NCI-H446 treated with DMSO at 0.1 percent for 48 hours (cell line): ENCODE results near the gene PCNX2.
"Not testable (repeated sequence)": the region's sequence is repeated elsewhere in the genome, so short reads cannot be mapped to it uniquely, and the experiment has no call there.

Experiments used
- DNase-seq: peaks from one replicate; lab custom pipeline; 2025; lab: John Stamatoyannopoulos, UW

PCNX2 gene

DNA sequence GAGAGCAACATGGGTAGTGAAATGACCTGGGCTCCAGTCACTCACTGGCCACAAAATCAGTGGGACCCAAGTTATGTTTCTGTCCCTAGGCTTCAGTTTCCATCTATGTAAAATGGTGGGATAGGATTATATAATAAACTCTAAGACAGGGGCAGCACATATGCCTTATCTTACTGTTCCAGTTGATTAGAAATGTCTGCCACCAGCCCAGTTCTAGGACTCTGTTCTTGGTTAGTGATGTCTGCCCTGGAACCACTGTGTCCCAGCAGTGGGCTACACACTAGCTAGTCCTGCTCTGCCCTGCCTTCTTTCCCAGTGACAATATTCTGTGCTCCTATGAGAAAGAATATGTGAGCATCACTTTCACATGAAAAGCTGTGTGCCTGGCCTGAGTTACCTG is 138.3 kb downstream of the PCNX2 start:
- no peak for DNase-seq

DNA sequence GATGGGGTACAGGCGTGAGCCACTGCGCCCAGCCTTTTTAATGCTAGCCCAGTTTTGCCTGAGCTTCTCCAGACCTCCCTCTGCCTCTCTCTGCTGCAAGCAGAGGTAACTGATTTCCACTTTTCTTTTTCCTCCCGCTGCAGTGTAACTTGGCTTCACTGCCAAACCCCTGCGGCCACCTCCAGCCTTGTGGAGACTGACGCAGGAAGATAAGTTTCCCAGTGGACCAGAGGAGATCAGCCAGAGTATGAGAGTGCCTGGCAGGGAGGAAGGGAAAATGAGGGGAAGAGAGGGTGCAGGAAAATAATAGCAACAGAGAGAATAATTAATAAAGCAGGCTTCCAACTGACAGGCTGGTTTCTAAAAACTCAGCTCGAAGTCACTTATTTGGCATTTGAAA is 143.7 kb downstream of the PCNX2 start:
- DNase-seq, result no peak

DNA sequence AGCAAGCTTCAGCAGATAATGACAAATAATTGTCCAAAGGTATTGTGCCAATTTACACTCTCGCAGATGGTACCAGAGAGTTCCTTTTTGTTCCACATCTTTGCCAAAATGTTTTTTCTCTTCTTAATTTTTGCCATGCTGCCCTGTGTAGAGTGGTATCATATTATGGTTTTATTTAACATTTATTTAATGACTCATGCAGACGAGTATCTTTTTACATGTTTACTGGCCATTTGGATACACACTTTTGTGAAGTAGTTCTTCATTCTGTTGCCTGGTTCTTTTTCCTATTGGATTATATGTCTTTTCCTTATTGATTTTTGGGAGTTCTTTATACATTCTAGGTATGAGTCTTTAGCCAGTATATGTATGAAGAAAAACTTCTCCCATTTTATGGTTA is 151.1 kb downstream of the PCNX2 start:
- DNase-seq, result no peak

DNA sequence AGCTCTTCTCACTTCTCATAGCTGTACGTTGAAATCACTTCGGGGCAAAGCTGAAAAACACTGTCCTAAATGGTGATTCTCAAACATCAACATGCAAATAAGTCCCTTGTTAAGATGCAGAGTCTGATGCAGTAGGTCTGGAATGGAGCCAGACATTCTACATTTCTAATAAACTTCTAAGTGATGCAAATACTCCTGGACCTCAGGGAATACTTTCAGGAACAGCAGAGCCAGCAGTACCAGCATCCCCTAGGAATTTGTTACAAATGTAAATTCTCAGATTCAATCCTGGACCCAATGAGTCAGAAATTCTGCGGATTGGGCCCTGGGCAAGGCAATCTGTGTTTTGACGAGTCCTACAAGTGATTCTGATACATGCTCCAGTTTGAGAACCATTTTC is 152.3 kb downstream of the PCNX2 start:
- DNase-seq, result no peak

DNA sequence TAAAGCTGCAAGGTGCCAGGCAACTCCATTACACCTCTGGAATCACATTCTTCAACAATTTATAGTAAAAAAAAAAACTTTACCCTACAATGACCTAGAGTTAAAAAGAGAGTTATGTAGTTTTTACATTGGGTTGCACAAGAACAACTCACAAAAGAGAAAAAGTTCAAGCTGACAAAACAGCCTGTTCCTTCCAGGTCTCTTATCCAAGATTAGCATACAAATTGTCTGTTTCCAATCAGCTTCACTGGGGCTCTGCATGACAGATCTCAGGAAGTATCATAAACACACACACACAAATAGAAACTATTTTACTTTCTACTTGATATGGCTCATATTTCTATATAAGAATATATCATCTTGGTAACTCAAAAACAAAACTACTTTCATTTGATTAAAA is 154.6 kb downstream of the PCNX2 start:
- no peak for DNase-seq

DNA sequence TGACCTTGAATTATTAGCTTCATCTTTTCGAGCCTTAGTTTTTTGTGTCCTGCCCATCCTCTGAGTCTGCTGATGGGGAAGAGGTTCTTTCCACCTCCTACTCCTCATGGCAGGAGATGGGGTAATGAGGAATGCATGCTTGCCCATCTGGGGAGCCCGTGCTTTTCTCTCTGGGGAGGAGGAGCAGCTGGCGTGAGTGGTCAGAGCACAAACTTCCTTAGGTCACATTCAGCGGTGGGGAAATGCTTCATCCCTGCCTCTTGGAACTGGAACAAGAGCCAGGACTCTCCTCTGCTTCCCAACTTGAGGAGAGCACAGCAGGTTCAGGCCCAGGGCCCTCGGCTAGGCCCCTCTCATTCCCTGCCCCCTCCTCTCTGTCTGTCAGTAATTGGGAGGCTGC is 155.0 kb downstream of the PCNX2 start:
- no peak for DNase-seq

DNA sequence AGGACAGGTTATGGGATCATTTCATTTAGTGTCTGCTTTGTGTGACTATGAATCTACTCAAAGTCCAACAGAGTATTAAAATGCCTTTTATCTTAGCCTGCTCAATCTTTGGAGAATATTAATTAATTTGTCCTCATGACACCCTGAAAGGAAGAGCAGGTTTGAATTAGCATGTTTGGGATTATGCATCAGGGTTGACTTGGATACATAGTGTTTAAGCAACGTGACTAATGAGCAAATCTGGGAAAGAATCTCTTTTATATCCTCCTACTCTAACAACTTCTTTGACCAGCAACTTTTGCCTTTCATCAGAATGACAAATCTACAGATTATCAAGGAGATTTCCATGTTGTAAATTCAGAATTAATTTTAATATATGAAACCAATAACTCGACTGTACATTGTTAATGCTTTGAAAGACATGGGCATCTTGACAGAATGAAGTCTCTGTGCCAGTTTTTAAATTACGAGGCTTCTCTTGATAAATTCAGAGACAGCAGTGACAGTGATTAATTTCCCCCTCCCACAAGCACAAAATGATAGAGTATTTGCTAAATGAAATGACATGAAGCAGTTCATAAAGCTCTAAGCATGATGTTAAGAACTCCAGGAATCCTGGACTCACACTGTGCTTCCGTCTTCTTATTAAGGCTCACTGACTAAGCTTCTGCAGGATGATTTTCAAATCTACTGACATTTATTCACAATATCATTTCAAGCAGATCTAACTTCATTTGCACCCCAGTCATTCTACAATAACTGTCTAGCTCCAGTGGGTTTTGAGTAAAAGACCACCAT is 156.5 kb downstream of the PCNX2 start:
- DNase-seq, result no peak

DNA sequence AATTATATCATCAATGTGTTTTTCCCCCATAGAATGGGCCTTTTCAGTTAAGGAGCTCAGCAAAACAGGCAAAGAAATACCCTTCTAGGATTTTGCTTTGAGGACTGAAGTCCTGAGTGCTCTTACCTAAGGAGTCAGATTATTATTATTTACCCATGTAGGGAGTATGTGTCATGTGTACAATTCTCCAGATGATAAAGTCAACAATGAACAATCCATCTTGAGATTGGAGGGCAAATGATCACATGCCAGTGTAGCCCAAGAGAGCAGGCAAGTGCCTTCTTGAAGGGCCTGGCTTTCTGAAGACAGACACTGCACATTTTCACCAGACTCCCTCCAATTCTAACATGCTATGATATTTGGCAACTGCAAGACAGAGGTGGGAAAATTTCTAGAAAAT is 159.7 kb downstream of the PCNX2 start:
- DNase-seq, result no peak

DNA sequence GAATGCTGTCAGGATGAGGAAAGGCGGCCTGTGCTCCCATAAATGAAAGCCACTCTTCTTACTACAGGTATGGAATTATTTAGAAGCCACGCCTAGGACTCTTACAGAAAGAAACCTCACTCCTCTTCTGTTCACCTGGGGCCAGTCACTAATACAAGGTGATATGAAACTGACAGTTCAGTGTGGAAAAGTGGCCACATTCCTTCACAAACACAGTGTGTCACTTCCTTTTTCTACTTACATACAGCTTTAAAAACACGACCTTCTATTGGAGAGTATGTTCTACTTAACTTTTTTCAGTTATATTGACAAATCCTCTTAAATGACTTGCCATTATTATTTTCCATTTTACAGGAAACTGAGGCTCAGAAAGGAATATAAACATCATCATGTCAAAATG is 163.1 kb downstream of the PCNX2 start:
- DNase-seq, result no peak

DNA sequence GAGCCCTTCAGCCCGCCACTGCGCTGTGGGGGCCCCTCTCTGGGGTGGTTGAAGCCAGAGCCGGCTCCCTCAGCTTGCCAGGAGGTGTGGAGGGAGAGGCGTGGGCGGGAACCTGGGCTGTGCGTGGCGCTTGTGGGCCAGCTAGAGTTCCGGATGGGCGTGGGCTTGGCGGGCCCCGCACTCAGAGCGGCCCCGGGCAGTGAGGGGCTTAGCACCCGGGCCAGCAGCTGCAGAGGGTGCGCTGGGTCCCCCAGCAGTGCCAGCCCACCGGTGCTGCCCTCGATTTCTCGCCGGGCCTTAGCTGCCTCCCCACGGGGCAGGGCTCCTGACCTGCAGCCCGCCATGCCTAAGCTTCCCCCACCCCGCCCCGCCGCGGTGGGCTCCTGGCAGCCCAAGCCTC is 166.5 kb downstream of the PCNX2 start:
- DNase-seq, result not testable (repeated sequence)

DNA sequence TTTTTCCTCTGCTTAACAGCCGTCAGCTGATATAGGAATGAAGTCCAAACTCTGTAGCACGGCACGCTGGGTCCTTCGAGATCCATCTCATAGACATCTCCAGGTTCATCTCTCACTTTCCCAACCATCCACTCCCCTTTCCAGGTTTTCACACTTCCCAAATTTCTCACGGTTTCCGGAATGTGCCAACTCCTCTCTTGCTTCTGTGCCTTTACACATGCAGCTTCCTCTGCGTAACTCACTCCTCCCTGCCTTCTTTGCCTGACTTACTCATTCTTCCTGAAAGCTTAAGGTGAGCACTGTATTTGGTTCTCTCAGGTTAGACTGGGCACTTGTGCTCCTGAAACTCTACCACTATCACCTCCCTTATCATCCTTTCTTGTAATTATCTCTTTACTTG is 168.4 kb downstream of the PCNX2 start:
- DNase-seq, result no peak

DNA sequence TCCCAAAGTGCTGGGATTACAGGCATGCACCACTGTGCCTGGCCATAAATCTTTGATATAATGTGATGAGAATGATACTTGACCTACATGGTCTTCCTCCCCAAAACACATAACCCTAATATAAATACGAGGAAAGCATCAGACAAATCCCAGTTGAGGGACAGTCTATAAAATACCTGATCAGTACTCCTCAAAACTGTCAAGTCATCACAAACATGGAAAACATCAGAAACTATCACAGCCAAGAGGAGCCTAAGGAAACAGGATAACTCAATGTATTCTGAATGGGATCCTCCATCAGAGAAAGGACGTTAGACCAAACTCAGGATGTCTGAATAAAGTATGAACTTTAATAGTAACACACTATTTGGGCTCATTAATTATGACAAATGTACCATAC is 172.7 kb downstream of the PCNX2 start:
- no peak for DNase-seq

DNA sequence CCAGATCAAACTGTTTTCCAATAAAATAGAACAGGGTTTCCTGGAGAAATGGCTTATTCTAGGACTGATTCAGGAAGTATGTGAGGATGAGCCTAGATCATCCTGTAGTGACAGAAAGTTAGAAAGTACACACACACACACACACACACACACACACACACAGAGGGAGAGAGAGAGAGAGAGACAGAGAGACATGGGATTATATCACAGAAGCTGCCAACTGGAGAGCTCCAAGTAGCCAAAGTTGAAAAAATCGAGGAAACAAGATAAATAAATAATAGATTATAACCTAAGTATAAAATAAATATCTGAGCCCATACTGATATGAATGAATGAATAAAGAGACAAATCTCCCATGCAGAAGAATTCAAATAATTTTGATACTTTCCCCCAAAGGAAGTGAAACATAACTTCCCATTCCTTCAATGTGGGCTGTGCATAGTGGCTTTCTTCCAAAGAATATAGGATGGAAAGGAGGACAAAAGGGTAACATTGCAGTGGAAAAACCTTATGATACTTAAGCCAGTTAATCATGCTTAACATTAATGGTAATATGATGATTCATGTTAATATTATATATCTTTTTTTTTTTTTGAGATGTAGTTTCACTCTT is 173.5 kb downstream of the PCNX2 start:
- DNase-seq, result no peak

DNA sequence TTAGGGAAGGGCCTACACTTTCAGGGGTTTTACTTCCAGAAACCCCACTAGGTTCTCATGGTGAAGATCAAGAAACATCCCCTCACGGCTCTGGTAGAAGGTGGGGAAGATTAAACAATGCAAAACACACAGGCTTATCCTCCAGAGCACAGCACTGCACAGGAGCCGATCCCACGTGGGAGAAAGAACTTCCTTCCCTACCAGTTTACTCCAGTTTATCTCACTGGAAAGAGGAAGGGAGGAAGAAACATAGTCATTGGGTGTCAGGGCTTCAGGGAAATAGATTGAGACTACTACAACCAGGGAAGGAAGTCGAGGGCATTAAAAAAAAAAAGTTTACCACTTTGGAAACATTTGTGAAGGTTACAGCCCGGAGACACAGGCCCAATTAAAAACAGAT is 180.7 kb downstream of the PCNX2 start:
- DNase-seq, result no peak

DNA sequence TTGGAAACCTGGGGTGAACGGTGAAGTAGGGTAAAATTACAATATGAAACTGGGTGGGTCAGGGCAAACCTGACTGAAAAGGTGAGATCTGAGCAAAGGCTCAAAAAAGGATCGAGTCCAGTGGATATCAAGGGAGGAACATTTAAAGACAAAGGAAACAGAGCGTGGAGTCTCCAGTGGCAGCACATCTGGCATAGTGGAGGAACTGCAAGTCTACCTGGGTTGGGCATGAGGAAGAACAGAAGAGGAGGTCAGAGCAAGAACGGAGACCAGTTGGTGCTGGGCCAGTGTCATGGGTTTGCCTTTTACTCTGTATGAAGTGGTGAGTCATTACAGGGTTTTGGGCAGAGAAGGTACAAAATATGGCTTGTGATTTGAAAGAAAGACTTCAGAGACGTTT is 181.4 kb downstream of the PCNX2 start:
- DNase-seq, result no peak

DNA sequence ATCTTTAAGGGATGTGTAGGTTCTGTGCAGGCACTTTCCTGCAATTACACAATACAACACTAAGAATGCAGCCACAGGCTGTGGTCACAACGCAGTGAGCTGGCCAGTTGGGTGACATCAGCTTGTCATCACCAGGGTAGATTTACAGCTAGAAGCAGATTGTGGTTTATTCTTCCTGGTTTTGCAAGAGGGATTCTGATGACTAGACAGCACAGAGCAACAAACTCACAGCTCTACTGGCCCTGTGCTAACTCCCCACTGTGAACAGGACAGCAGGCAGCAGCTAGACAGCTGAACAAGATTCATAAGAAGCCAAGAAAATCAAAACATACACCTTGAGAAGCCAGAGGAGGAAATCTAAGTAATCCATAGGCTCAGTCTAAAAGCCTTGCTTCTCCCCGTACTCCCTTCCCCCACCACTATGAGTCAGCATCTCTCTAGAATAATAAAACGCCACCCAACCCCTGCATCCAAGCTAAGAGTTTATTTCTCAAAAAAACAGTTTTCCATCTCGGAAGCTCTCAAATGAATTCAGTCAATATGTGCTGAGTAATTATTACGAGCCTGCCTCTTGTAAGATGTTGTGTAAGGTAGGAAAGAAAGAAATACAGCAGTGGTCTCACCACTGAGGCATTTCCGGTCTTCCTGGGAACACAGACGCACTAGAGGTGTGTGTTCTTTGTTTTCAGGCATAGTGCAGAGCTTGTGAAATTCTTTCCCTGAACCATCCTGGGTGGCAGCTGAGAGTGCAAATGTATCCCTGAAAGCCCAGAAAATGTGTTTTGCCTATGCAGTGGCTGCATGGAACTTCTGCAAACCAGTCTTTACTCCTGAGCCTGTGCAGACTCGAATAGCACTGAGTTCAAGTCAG is 182.3 kb downstream of the PCNX2 start:
- peak; percentile 22 for DNase-seq

DNA sequence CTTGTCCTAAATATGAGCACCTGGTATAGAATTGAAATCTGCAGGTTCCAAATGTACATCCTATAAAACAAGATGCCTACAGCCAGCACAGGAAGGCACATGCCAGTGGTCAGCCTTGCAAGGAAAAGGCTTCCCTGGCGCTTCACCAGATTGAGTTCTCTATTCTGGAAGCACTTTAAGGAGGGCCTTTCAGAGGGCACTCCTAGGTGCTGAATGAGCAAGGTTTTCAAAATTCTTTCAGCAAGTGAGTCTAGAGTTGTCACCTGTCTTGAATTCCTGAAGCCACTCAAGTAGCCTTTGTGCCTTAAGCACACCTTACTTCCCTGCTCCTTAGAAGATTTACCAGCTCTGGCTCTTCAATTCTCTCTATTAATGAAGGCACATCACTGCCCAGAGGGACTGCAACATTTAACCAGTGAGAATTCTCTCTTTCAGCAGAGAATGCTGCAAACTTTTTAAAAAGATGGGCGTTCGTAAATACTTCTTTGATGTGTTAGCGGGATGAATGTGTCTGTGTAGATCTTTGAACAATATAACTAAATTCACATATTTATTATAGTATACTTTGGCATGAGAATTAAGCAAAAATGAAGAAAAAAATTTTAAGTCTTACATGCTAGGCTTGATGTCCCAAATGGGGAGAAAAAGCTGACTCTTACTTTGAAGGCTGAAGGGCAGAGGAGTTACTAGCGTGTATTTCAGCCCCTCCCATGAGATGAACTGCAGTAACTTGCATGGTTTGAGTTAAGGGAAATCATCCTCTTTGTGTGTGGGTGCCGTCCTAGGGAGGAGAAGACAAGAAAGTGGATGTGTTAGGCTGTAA is 183.1 kb downstream of the PCNX2 start:
- no peak for DNase-seq

DNA sequence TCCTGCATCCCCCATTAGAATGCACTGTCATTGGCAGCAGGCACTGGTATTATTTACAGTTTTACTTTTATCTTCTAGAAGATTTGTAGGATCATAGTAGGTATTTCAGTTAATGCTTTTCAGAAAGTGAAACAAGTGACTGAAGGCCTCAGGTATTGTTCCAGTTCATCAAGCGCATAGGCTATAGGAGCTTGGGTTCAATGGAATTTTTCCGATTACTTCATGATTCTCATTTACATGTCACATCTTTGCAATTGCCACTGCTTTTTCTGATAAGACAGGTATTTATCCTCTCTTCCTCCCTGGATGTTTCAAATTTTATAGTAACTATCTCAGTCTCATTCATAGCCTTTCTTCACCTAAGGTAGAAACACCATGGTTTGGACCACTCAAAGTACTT is 183.8 kb downstream of the PCNX2 start:
- no peak for DNase-seq

DNA sequence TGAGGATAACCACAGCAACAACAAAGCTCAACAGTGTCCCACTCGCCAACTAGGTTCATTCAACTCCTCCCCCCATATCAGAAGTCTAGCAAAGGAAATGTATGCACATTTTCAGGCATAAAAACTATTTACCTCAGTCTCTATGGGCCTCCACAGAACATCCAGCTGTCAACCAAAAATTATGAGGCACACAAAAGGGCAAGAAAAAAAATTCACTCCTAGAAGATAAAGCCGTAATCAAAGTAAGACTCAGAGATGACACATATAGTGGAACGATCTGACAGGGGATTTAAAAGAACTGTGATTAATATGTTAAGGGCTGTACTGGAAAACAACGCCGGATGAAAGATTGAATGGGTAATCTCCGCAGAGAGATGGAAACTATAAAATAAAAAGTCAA is 186.4 kb downstream of the PCNX2 start:
- no peak for DNase-seq

DNA sequence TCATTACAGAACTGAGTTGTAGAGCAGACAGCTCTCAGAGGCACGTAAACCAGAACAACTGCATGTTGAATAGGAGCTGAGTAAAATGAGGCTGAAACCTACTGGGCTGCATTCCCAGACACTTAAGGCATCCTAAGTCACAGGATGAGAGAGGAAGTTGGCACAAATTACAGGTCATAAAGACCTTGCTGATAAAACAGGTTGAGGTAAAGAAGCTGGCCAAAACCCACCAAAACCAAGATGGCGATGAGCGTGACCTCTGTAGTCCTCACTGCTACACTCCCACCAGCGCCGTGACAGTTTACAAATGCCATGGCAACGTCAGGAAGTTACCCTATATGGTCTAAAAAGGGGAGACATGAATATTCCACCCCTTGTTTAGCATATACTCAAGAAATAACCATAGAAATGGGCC is 187.8 kb downstream of the PCNX2 start:
- not testable (repeated sequence) for DNase-seq

DNA sequence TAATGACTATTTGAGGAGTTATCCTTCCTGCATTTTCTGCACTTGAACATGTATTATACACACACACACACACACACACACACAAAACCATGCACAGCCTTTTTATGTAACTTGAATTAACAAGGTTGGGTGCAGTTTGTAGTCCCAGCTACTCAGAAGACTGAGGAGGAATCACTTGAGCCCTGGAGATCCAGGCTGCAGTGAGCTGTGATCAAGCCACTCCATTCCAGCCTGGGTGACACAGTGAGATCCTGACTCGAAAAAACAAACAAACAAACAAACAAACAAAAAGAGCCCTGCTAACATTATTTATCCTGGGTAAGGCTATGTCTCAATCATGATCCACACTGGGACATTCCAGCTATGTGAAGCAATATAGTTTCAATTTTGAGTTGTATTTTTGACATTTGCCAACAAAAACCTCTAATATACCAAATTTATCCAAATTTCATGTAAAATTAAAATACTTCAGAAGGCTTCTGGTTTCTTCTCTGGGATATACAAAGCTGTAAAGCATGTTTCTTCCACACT is 188.3 kb downstream of the PCNX2 start:
- no peak for DNase-seq

DNA sequence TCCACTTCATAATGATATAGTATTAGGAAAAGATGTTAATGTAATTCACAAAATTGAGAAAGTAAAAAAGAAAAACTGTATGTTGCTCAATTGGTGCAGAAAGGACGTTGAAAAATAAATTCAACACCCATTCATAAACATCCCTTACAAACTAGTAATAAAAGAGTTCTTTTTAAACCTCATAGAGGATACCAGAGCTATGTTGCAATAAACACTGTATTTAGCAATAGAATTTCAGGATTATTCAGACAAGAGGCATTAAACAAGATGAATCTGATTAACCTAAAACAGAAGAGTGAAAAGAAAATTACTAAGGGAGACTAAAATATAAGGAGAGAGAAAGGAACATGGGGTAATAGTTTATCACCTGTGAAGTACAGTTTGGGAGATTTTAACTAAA is 190.3 kb downstream of the PCNX2 start:
- no peak for DNase-seq
